GM12872 (cell line): ENCODE measurements around the gene BNIP1.

Source experiments
- CTCF ChIP-seq: IDR thresholded peaks from 3 replicates; pipeline ENCODE4 v1.5.1; 2011; ENCODE audit warnings: low read depth, mild to moderate bottlenecking, low read length, moderate library complexity; ENCODE audit not compliant: insufficient read depth

The BNIP1 gene

GRCh38 chr5:173119719-173120118, 24.6 kb upstream of the BNIP1 start:
- no peak for TF ChIP-seq CTCF

GRCh38 chr5:173123416-173123815, 20.9 kb upstream of the BNIP1 start:
- no peak for TF ChIP-seq CTCF

GRCh38 chr5:173138707-173139106, 5.6 kb upstream of the BNIP1 start:
- TF ChIP-seq CTCF = no peak

- TF ChIP-seq CTCF = no peak
Measured at GRCh38 chr5:173139631-173140030, 4.7 kb upstream of the BNIP1 start.

- TF ChIP-seq CTCF = no peak
Measured at GRCh38 chr5:173140769-173141168, 3.6 kb upstream of the BNIP1 start.

GRCh38 chr5:173143567-173143966, 764 bp upstream of the BNIP1 start:
- TF ChIP-seq CTCF = no peak

GRCh38 chr5:173148354-173148753, 4.0 kb downstream of the BNIP1 start:
- no peak for TF ChIP-seq CTCF

- TF ChIP-seq CTCF = no peak
Measured at GRCh38 chr5:173152547-173152946, 8.2 kb downstream of the BNIP1 start.
